ENCODE data around the gene CEP112.

CEP112 gene

GRCh38 chr17:65634533-65634932, 557.4 kb downstream of the CEP112 start:
- DNase-seq (ENCODE audit: low read depth, low spot score) = no peak
- Histone ChIP-seq H3K4me3 (no peak overlapping the region), H3K27ac (no peak overlapping the region), H3K36me3 (ENCODE audit: insufficient read depth, low read length) (no peaks in the 10 kb centered on the region), H3K9me3 (ENCODE audit: low read depth, low read length) (no peaks in the 10 kb centered on the region), H3K9ac (ENCODE audit: insufficient read length) (no peak overlapping the region)
- TF ChIP-seq POLR2AphosphoS5 (IDR thresholded peaks at IDR 0.05; ENCODE audit: borderline replicate concordance, low read depth, low read length) (no peak), EZH2 (IDR thresholded peaks at IDR 0.05) (no peak)

GRCh38 chr17:65633988-65634387, 557.9 kb downstream of the CEP112 start:
- no peak overlapping the region for H3K27ac ChIP-seq
- no peak for DNase-seq (ENCODE audit: low read depth, low spot score)
- no peaks in the 10 kb centered on the region for H3K36me3 ChIP-seq (ENCODE audit: insufficient read depth, low read length)
- no peaks in the 10 kb centered on the region for H3K9me3 ChIP-seq (ENCODE audit: low read depth, low read length)
- no peak overlapping the region for H3K4me3 ChIP-seq
- H3K9ac ChIP-seq (ENCODE audit: insufficient read length) = no peak overlapping the region
- no peak for TF ChIP-seq FOXP2 (optimal IDR thresholded peaks at IDR 0.05; ENCODE audit: control extremely low read depth, extremely low read length, insufficient read depth)
- no peak for TF ChIP-seq EZH2 (IDR thresholded peaks at IDR 0.05)
- TF ChIP-seq POLR2AphosphoS5 (IDR thresholded peaks at IDR 0.05; ENCODE audit: borderline replicate concordance, low read depth, low read length) = no peak

GRCh38 chr17:65633146-65633881, 558.6 kb downstream of the CEP112 start:
- no peaks in the 10 kb centered on the region for H3K36me3 ChIP-seq (ENCODE audit: insufficient read depth, low read length)
- no peak overlapping the region for H3K9ac ChIP-seq (ENCODE audit: insufficient read length)
- no peak overlapping the region for H3K27ac ChIP-seq
- DNase-seq (ENCODE audit: low read depth, low spot score) = no peak
- no peaks in the 10 kb centered on the region for H3K9me3 ChIP-seq (ENCODE audit: low read depth, low read length)
- TF ChIP-seq POLR2AphosphoS5 (IDR thresholded peaks at IDR 0.05; ENCODE audit: borderline replicate concordance, low read depth, low read length) = no peak
- no peak for TF ChIP-seq FOXP2 (optimal IDR thresholded peaks at IDR 0.05; ENCODE audit: control extremely low read depth, extremely low read length, insufficient read depth)
- no peak for TF ChIP-seq EZH2 (IDR thresholded peaks at IDR 0.05)
- H3K4me3 ChIP-seq = no peak overlapping the region

GRCh38 chr17:65630502-65630901, 561.4 kb downstream of the CEP112 start:
- Histone ChIP-seq H3K4me3 (no peak overlapping the region), H3K9ac (ENCODE audit: insufficient read length) (no peak overlapping the region), H3K27ac (no peak overlapping the region), H3K9me3 (ENCODE audit: low read depth, low read length) (no peaks in the 10 kb centered on the region), H3K36me3 (ENCODE audit: insufficient read depth, low read length) (no peaks in the 10 kb centered on the region)
- DNase-seq (ENCODE audit: low read depth, low spot score) = no peak
- no peak for TF ChIP-seq EZH2 (IDR thresholded peaks at IDR 0.05)
- TF ChIP-seq FOXP2 (optimal IDR thresholded peaks at IDR 0.05; ENCODE audit: control extremely low read depth, extremely low read length, insufficient read depth) = no peak
- TF ChIP-seq POLR2AphosphoS5 (IDR thresholded peaks at IDR 0.05; ENCODE audit: borderline replicate concordance, low read depth, low read length) = no peak

- TF ChIP-seq FOXP2 (optimal IDR thresholded peaks at IDR 0.05; ENCODE audit: control extremely low read depth, extremely low read length, insufficient read depth) = no peak
- TF ChIP-seq EZH2 (IDR thresholded peaks at IDR 0.05) = no peak
- no peak for TF ChIP-seq POLR2AphosphoS5 (IDR thresholded peaks at IDR 0.05; ENCODE audit: borderline replicate concordance, low read depth, low read length)
- H3K9ac ChIP-seq (ENCODE audit: insufficient read length) = no peak overlapping the region
- no peak overlapping the region for H3K27ac ChIP-seq
- DNase-seq (ENCODE audit: low read depth, low spot score) = no peak
- H3K4me3 ChIP-seq = no peak overlapping the region
- H3K9me3 ChIP-seq (ENCODE audit: low read depth, low read length) = no peaks in the 10 kb centered on the region
- H3K36me3 ChIP-seq (ENCODE audit: insufficient read depth, low read length) = no peaks in the 10 kb centered on the region
These were observed 562.7 kb downstream of the CEP112 start for GRCh38 chr17:65629234-65629690.

GRCh38 chr17:65628644-65629036, 563.3 kb downstream of the CEP112 start:
- Histone ChIP-seq H3K4me3 (no peak overlapping the region), H3K36me3 (ENCODE audit: insufficient read depth, low read length) (no peaks in the 10 kb centered on the region), H3K9me3 (ENCODE audit: low read depth, low read length) (no peaks in the 10 kb centered on the region), H3K27ac (no peak overlapping the region), H3K9ac (ENCODE audit: insufficient read length) (no peak overlapping the region)
- no peak for DNase-seq (ENCODE audit: low read depth, low spot score)
- TF ChIP-seq POLR2AphosphoS5 (IDR thresholded peaks at IDR 0.05; ENCODE audit: borderline replicate concordance, low read depth, low read length) (no peak), EZH2 (IDR thresholded peaks at IDR 0.05) (no peak), FOXP2 (optimal IDR thresholded peaks at IDR 0.05; ENCODE audit: control extremely low read depth, extremely low read length, insufficient read depth) (no peak)

GRCh38 chr17:65627891-65628643, 563.9 kb downstream of the CEP112 start:
- H3K9me3 ChIP-seq (ENCODE audit: low read depth, low read length) = no peaks in the 10 kb centered on the region
- H3K36me3 ChIP-seq (ENCODE audit: insufficient read depth, low read length) = no peaks in the 10 kb centered on the region
- H3K4me3 ChIP-seq = no peak overlapping the region
- TF ChIP-seq EZH2 (IDR thresholded peaks at IDR 0.05) (no peak), FOXP2 (optimal IDR thresholded peaks at IDR 0.05; ENCODE audit: control extremely low read depth, extremely low read length, insufficient read depth) (no peak), POLR2AphosphoS5 (IDR thresholded peaks at IDR 0.05; ENCODE audit: borderline replicate concordance, low read depth, low read length) (no peak)
- DNase-seq (ENCODE audit: low read depth, low spot score) = no peak
- no peak overlapping the region for H3K27ac ChIP-seq
- H3K9ac ChIP-seq (ENCODE audit: insufficient read length) = no peak overlapping the region

- H3K27ac ChIP-seq = no peak overlapping the region
- H3K36me3 ChIP-seq (ENCODE audit: insufficient read depth, low read length) = no peaks in the 10 kb centered on the region
- TF ChIP-seq POLR2AphosphoS5 (IDR thresholded peaks at IDR 0.05; ENCODE audit: borderline replicate concordance, low read depth, low read length) = no peak
- TF ChIP-seq FOXP2 (optimal IDR thresholded peaks at IDR 0.05; ENCODE audit: control extremely low read depth, extremely low read length, insufficient read depth) = no peak
- no peak for TF ChIP-seq EZH2 (IDR thresholded peaks at IDR 0.05)
- H3K4me3 ChIP-seq = no peak overlapping the region
- no peak for DNase-seq (ENCODE audit: low read depth, low spot score)
- H3K9me3 ChIP-seq (ENCODE audit: low read depth, low read length) = no peaks in the 10 kb centered on the region
- no peak overlapping the region for H3K9ac ChIP-seq (ENCODE audit: insufficient read length)
These were observed 564.8 kb downstream of the CEP112 start for GRCh38 chr17:65627108-65627507.

Data from SK-N-MC (cell line).